GM23338 (cell line): Measurements from ENCODE around the gene VAMP8. TPM values are rescaled to one million over a fixed set of nuclear protein-coding genes. Genes with fewer than 3 reads are reported as not detected.

Experiments
- ATAC-seq: fragments of 200-7000 bp; cut with Tn5 transposase; 3 replicates; pipeline ENCODE4 v1.9.1; 2020
- DNase-seq: peaks from one replicate; pipeline ENCODE4 v3.0.0-alpha.2; 2015; ENCODE audit warnings: low spot score
- H2AFZ ChIP-seq: fragments of 200-600 bp; sonication (generic); 2 replicates; pipeline ENCODE4 v1.8.0; 2016; ENCODE audit warnings: antibody characterized with exemption, mild to moderate bottlenecking, moderate library complexity
- H3F3A ChIP-seq: fragments of 200-600 bp; sonication (generic); replicated peaks from 2 replicates; pipeline ENCODE4 v1.8.0; 2017; ENCODE audit warnings: antibody characterized with exemption, mixed run types, low read depth
- H3K27ac ChIP-seq: fragments of 200-600 bp; sonication (generic); 2 replicates; pipeline ENCODE4 v1.6.1; 2016; ENCODE audit warnings: low read depth
- H3K27me3 ChIP-seq: fragments of 200-600 bp; sonication (generic); 2 replicates; pipeline ENCODE4 v1.8.0; 2016; ENCODE audit warnings: mild to moderate bottlenecking, mixed run types, moderate library complexity; ENCODE audit not compliant: insufficient read depth
- H3K36me3 ChIP-seq: fragments of 200-600 bp; sonication (generic); 2 replicates; pipeline ENCODE4 v1.8.0; 2016; ENCODE audit warnings: mild to moderate bottlenecking; ENCODE audit not compliant: insufficient read depth
- H3K4me1 ChIP-seq: fragments of 200-600 bp; sonication (generic); 2 replicates; pipeline ENCODE4 v1.8.0; 2016; ENCODE audit warnings: mild to moderate bottlenecking, moderate library complexity; ENCODE audit not compliant: insufficient read depth
- H3K4me2 ChIP-seq: fragments of 200-600 bp; sonication (generic); 2 replicates; pipeline ENCODE4 v1.7.1; 2017; ENCODE audit warnings: mixed run types
- H3K4me3 ChIP-seq: fragments of 200-600 bp; sonication (generic); 2 replicates; pipeline ENCODE4 v1.6.1; 2016; ENCODE audit warnings: mixed run types
- H3K79me2 ChIP-seq: fragments of 200-600 bp; sonication (generic); replicated peaks from 2 replicates; pipeline ENCODE4 v1.8.0; 2017; ENCODE audit warnings: mild to moderate bottlenecking; ENCODE audit not compliant: insufficient read depth
- H3K9me2 ChIP-seq: fragments of 200-600 bp; sonication (generic); 2 replicates; pipeline ENCODE4 v1.8.0; 2017; ENCODE audit not compliant: insufficient read depth
- H4K20me1 ChIP-seq: fragments of 200-600 bp; sonication (generic); replicated peaks from 2 replicates; pipeline ENCODE4 v1.8.0; 2017; ENCODE audit warnings: mild to moderate bottlenecking; ENCODE audit not compliant: insufficient read depth
- H3K27ac Mint-ChIP-seq: 2 replicates; pipeline ENCODE4 v1.8.0; 2020; ENCODE audit warnings: inconsistent platforms, mild to moderate bottlenecking, moderate library complexity, mixed read lengths
- H3K27me3 Mint-ChIP-seq: 3 replicates; pipeline ENCODE4 v1.8.0; 2022; ENCODE audit warnings: low read depth, mild to moderate bottlenecking, moderate library complexity, mixed read lengths, inconsistent platforms; ENCODE audit not compliant: insufficient read depth, poor library complexity
- H3K36me3 Mint-ChIP-seq: 3 replicates; pipeline ENCODE4 v1.8.0; 2021; ENCODE audit warnings: low read depth, mild to moderate bottlenecking, inconsistent platforms, moderate library complexity, mixed read lengths
- H3K4me1 Mint-ChIP-seq: 3 replicates; pipeline ENCODE4 v1.8.0; 2020; ENCODE audit warnings: mild to moderate bottlenecking, inconsistent platforms, mixed read lengths
- H3K4me3 Mint-ChIP-seq: 3 replicates; pipeline ENCODE4 v1.8.0; 2021; ENCODE audit warnings: moderate library complexity, mild to moderate bottlenecking, inconsistent platforms, mixed read lengths
- H3K9me3 Mint-ChIP-seq: 3 replicates; pipeline ENCODE4 v1.8.0; 2020; ENCODE audit warnings: moderate library complexity, mild to moderate bottlenecking, inconsistent platforms, mixed read lengths
- CREB1 ChIP-seq: fragments of 250-450 bp; sonication (Bioruptor Pico); IDR thresholded peaks from 2 replicates; pipeline ENCODE4 v1.5.0; 2020; ENCODE audit warnings: low read depth, mild to moderate bottlenecking, moderate library complexity
- CTCF ChIP-seq, 2 experiments: fragments of 200-600 bp in 1 of 2; sonication (generic) in 1 of 2; conservative IDR thresholded peaks; 2 replicates each; pipeline versions ENCODE4 v1.5.1 to v1.6.1; 2016 to 2017; ENCODE audit warnings: antibody characterized with exemption in 2 of 2, low read depth in 2 of 2, mild to moderate bottlenecking in 2 of 2, moderate library complexity in 1 of 2
- ETS1 ChIP-seq: IDR thresholded peaks from 2 replicates; pipeline ENCODE4 v1.6.1; 2016; ENCODE audit warnings: antibody characterized with exemption
- EZH2 ChIP-seq: fragments of 200-600 bp; sonication (generic); IDR thresholded peaks from one replicate; pipeline ENCODE4 v1.8.0; 2017; ENCODE audit warnings: antibody characterized with exemption, mild to moderate bottlenecking, low read depth; ENCODE audit not compliant: unreplicated experiment
- JUNB ChIP-seq: IDR thresholded peaks from one replicate; pipeline ENCODE4 v1.6.1; 2016; ENCODE audit warnings: antibody characterized with exemption; ENCODE audit not compliant: unreplicated experiment
- REST ChIP-seq: IDR thresholded peaks from one replicate; pipeline ENCODE4 v1.6.1; 2018; ENCODE audit warnings: antibody characterized with exemption; ENCODE audit not compliant: unreplicated experiment
- ZNF114 ChIP-seq: fragments of 250-450 bp; sonication (Bioruptor Pico); IDR thresholded peaks from 2 replicates; pipeline ENCODE4 v1.5.0; 2020; ENCODE audit warnings: mild to moderate bottlenecking, moderate library complexity
- ZNF462 ChIP-seq: fragments of 250-450 bp; sonication (Bioruptor Pico); IDR thresholded peaks from 2 replicates; pipeline ENCODE4 v1.5.0; 2020; ENCODE audit warnings: mild to moderate bottlenecking, moderate library complexity
- polyA plus RNA-seq: library from polyadenylated mRNA; unstranded; fragments of >200 nt; fragmentation: Nextera tagmentation; extraction: Ambion mirVana; gene quantifications from 2 replicates; pipeline ENCODE4 v1.2.1, GENCODE V29; 2016
- total RNA-seq: library from RNA; depleted of rRNA; stranded (reverse); fragments of >200 nt; shearing (Covaris generic); gene quantifications from 2 replicates; pipeline ENCODE4 v1.2.3, GENCODE V29; 2014

VAMP8 gene
- total and polyA plus RNA-seq, 2 experiments from 2014 or later: 16.3 to 71.7 TPM

- no peak for TF ChIP-seq ZNF462 (CRISPR knock-in tag)
Measured at GRCh38 chr2:85547089-85547858, 30.1 kb upstream of the VAMP8 start (continued).

GRCh38 chr2:85547859-85548607, 29.4 kb upstream of the VAMP8 start:
- Mint-ChIP-seq H3K27ac (no peak overlapping the region), H3K4me3 (no peak overlapping the region), H3K27me3 (peaks cover 18% of the 10 kb centered on the region), H3K4me1 (peaks cover 18% of the 10 kb centered on the region), H3K9me3 (no peaks in the 10 kb centered on the region; the same call in 2 of the 3 replicates), H3K36me3 (peaks cover 82% of the 10 kb centered on the region)
- H2AFZ ChIP-seq: no peak overlapping the region
- H3K27me3 ChIP-seq: no peaks in the 10 kb centered on the region
- H3K4me1 ChIP-seq: no peaks in the 10 kb centered on the region
- H3K9me2 ChIP-seq: no peaks in the 10 kb centered on the region
- peaks cover 4% of the 10 kb centered on the region for H4K20me1 ChIP-seq
- no peak overlapping the region for H3K4me2 ChIP-seq
- no peak overlapping the region for H3K4me3 ChIP-seq
- ATAC-seq (no peak), DNase-seq (no peak)
- H3K27ac ChIP-seq: no peak overlapping the region; the same call in 1 of the 2 replicates
- peaks cover 45% of the 10 kb centered on the region for H3F3A ChIP-seq
- no peaks in the 10 kb centered on the region for H3K79me2 ChIP-seq
- peaks cover 51% of the 10 kb centered on the region for H3K36me3 ChIP-seq
- TF ChIP-seq JUNB (no peak), CREB1 (CRISPR knock-in tag) (no peak), ETS1 (no peak), ZNF114 (CRISPR knock-in tag) (no peak), EZH2 (no peak), REST (no peak), CTCF (conservative IDR thresholded peaks at IDR 0.05; ENCODE audit: low read depth in 2 of 2) (no peak)
